ENCODE results near the gene SDK2. TPM values are rescaled to one million over a fixed set of nuclear protein-coding genes. Genes with fewer than 3 reads are reported as not detected.
"Not testable (repeated sequence)": the region's sequence is repeated elsewhere in the genome, so short reads cannot be mapped to it uniquely, and the experiment has no call there.

Gene SDK2
- total RNA-seq, 1 donor from 2014 or later: 3.9 TPM

DNA sequence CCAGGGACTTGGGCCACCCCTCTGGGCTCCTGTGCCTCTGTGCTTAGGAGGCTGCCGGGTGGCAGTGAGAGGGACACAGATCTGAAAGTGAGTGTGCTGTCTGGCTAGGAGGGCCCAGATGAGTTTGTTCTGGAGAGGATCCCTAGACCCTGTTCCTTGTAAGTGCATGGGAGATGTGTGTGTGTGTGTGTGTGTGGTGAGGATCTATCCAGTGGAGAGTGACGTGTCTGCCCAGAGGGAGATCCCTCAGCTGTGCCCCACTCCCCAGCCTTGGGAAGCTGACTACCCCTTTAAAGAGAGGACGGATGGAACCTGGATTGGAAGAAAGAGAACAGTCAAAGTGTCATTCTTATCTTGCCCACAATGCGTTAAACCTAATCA, 306.9 kb downstream of the SDK2 start:
- intact Hi-C loops (cut with micrococcal nuclease): no loop called here

DNA sequence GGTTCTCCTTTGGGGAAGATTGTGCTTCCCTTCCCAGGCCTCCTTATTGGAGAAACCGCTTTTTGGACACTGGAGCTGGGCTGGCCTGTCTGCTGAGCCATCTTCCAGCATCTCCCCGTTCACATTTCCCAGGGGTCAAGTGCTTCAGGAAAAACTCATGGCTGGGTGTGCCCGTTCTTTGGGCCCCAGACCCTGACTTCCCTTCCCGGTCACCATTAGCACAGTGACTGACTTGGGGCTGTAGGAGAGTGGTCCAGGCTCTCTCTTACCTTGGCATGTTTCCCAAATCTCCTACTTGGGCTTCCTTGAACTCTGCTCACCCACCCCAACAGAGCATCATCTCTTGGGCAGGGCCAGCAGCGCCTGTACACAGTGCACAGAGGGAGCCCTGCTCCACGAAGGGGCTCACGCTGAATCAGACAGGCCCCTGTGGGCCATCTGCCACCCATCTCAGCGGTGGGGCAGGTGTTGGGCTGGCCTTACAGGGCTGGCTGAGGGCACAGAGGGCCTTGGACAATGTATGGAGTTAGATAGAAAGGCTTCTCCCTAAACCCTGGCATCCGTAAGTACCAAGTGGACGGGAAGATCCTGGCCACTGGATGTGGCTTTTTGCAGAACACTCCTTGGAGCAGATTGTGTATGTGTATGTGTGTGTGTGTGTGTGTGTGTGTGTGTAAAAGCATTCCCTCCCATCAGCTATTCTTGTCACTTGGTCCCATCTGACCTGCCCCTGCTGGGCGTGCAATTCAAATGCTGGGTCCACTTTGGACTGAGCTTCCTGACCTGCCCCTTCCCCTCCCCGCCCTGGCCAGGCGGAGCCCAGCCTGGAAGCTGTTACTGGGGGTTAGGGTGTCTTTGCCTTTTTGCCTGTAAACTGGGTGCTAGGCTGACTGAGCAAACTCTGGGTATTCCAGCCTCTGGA, 307.6 kb downstream of the SDK2 start:
- intact Hi-C loops (cut with micrococcal nuclease): no loop called here

DNA sequence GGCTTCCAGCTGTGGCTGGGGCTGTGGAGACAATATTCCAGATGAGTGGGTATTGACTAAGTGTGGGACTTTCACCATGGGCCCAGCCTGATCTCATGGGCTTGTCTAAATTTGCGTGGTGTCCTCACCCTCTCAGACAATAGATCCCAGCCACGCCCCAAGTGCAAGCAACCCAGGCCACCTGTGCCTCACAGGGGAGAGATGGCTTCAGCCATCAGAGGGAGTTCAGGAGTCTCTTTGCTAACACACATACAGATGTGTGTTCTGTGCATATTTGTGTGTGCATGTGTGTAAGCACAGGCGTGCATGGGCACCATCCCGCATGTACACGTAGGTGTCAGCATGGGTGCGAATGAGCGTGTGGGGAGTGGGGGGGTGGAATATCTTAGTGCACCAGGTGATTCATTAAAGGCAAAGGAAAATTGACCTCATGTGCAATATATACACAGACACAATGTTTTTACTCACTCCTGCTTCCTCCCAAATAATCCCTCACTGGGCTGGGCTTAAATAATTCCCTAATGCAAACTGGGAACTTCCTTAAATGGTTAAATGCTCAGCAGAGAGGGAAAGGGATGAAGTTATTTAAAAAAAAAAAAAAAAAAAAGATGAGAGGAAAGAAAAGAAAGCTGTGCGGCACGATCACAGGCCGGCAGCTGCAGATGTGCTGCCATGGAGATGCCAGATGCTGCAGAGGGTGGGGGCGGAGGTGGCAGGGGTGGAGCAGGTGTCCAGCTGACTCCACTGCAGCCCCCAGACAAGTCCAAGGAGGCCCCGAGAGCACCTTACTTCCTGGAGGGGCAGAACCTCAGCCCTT, 308.4 kb downstream of the SDK2 start:
- intact Hi-C loops (cut with micrococcal nuclease): no loop called here

DNA sequence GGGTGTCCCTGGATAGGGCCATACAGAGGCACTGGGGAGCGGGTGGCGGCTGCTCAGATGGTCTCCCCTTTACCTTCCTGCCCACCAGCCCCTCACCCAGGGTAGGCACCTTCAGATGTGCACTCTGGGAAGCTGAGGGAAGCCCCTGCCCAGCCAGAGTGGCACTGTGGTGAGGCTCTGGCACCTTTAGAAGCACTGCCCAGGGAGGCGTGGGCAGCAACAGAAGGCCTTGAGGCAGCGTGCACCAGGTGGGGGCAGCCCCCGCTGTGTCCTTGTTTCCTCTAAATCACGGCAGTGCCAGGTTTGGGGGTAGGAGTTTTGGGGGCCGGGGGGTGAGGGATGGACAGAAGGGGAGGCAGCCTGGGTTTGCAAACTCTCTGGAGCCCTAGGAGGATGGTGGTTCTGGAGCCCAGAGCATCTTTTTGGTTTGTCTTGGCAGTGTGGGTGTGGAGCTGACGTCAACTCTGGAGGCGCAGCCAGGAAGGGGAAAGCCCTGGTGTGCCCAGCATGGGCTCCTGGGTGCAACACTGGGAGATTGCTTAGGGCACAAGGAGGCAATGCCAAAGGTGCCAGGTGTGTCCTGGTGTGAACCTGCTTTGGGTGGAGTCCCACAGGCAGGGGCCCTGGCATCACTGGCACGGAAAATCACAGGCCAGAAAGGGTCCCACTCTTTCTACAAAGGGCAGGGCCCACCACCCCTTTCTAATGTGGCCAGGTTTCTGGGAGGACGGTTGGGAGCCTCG, 309.3 kb downstream of the SDK2 start:
- intact Hi-C loops (cut with micrococcal nuclease): no loop called here

DNA sequence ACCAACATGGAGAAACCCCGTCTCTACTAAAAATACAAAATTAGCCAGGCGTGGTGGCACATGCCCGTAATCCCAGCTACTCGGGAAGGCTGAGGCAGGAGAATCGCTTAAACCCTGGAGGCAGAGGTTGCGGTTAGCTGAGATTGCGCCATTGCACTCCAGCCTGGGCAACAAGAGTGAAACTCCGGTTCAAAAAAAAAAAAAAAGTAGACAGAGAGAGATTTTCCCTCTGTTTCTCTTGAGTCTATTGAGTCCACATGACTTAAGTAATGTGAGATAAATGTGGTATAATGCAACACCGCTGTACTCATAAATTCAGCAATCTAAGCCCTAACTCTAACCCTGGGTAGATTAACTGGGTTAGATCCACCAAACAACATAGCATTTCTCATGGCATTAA, 310.8 kb downstream of the SDK2 start:
- intact Hi-C loops (cut with micrococcal nuclease): not testable (repeated sequence)

DNA sequence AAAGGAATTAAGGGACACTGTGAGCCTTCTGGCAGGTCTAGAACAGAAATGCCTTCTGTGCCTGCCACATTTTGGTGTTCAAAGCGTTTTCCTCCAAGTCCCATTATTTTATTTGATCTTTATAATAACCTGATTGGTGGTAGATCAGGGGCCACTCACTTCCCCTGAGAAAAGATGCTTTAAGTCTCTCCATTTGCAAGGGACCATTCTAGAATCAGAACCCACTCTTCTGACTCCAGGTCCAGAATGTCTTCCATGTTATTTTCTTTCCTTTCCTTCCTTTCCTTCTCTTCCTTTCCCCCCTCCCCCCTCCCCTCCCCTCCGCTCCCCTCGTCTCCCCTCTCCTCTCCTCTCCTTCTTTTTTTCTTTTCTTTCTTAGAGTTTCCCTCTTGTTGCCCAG, 313.2 kb downstream of the SDK2 start:
- intact Hi-C loops (cut with micrococcal nuclease): no loop called here

DNA sequence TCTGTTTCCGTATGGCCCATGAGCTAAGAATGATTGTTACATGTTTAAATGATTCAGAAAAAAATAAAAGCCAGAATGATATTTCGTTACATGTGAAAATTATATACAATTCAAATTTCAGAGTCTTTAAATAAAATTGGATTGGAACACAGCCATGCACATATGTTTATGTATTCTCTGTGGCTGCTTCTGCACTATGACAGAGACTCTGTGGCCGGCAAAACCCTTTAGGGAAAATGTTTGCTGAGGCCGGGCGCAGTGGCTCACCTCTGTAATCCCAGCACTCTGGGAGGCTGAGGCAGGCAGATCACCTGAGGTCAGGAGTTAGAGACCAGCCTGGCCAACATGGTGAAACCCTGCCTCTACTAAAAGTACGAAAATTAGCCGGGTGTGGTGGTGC, 316.6 kb downstream of the SDK2 start:
- intact Hi-C loops (cut with micrococcal nuclease): no loop called here

DNA sequence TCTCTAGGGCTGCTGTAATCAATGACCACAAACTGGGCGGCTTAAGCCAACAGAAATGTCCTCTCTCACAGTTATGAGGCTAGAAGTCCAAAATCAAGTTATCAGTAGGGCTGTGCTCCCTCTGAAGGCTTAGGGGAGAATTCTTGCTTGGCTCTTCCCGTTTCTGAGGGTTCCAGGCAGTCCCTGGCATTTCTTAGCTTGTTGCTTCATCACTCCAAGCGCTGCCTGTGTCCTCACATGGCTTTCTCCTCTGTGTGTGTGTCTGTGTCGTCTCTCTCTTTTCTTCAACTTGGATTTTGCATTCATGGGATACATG, 318.8 kb downstream of the SDK2 start:
- intact Hi-C loops (cut with micrococcal nuclease): no loop called here

DNA sequence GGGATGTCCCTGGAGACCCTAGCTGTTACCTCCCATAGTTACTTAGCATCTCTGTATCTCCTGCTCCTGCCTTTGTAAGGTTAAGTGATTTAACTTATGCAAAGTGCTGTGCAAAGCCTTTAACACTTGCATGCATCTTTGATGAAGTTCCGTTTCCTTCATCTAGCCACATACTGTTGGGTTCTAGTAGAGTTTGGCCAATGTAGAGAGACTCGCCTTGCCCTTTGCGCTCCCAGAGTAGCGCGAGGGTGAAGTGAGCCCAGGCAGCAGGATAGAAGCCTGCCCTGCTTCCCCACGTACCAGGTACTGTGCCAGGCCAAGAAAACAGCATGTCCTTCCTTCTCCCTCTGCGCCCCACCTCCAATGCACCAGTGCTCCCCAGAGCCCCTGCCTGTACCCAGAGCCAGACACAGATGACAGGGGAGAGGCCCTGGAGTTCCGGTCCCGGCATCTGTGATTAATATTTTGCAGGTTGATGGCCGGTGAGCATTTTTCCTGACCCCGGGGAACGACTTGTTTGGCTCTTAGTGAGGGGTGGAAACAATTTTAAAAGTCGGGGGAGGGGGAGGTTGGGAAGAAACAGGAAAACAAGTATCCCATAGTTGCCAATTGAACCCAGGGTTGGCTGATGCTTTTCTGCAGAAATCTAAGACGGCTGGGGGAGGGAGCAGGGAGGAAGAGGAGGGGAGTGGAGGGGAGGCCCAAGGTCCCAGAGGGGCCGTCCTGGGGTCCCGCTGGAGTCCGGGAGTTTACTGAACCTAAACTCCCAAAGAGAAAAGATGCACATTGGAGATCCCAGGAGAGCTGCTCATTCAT, 319.3 kb downstream of the SDK2 start:
- intact Hi-C loops (cut with micrococcal nuclease): no loop called here

DNA sequence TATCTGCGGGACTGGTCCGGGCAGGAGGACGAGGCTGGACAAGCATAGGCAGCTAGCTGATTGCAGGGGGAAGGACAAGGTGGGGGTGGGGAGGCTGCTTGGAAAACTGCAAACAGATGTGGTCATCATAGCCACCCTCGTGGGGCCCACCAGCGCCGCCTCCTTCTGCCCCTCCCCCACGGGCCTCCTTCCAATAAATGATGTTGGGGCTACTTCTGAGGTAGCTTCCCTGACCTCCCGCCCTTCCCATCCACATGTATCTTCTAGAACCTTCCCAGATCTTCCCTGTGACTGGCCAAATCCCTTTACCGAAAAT, 320.1 kb downstream of the SDK2 start:
- intact Hi-C loops (cut with micrococcal nuclease): no loop called here

DNA sequence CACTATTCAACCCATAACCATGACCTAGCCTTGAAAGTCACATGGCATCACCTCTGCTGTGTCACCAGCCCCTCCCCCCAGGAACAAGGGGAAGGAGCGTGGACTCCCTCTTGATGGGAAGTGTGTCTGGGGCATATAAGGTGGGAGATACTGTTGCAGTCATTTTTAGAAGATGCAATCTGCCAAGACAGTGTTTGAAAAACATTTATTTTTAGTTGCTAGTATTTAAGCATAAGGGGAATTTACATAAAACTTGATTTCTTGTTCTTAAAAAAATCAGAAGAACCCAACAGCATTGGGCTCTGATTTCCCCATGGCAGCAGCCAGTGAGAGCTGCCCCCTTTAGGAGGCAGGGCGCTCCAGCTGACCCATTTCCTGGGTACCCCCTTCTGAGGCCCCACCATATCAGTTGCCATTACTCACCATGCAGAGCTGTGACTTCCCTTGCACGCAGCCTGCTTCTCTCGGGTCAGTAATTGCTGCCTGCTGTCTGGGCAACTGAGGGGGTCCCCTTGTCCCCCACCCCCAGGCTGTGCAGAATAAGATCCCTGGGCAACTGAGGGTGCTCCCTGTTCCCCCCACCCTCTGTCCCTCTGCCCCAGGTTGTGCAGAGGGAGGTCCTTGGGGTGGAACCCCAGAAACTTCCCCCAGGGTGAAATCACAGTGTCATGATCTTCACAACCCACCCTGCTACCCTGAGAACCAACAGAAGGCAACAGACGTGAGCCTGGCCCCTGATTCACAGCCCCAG, 320.7 kb downstream of the SDK2 start:
- intact Hi-C loops (cut with micrococcal nuclease): no loop called here

DNA sequence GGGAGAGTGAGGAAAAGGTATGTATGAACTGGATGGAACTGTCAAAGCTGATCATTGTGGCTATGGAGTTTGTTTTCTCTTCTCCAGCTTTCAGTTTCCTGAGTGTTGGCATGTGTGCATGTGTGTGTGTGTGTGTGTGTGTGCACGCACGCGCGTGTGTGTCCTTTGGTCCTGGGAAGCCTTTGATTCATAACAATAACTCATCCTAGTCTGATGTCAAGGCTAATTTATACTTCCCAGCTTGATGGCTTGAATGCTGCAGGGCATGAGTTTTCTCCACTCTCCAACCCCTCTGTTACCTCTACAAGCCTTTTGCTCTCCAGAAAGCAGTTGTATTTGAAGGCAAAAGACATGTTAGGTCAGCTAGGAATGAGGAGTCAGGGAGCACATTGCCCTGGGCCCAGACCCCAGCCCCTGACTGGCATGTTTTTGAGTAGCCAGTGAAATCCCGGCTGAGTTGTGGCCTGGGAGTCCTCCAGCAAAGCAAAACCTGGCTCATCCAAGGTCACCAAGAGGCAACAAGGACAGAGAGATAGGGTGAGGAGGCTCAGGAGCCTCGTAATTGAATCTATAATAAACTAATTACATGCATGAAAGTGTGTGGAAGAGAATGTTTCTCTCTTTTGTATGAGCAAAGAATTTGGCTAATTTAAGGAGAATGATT, 323.5 kb downstream of the SDK2 start:
- intact Hi-C loops (cut with micrococcal nuclease): no loop called here

DNA sequence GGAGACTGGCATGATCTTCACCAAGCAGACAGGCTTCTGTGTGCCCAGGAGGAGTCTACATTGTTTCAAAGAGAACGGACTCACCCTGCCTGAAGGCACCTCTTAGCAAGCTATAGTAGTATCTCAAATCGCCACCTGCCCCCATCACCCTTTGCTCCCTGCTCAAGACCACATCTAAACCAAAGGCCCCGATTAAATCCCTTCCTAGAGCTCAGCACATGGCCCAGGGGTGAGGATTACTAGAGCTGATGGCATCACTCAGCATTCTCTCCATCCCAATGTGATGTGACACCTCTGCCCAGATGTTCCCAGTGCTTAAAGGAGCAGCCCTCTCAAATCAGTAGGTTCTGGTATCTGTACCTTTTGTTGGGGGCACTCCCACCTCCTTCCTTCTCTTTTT, 324.5 kb downstream of the SDK2 start:
- intact Hi-C loops (cut with micrococcal nuclease): no loop called here

DNA sequence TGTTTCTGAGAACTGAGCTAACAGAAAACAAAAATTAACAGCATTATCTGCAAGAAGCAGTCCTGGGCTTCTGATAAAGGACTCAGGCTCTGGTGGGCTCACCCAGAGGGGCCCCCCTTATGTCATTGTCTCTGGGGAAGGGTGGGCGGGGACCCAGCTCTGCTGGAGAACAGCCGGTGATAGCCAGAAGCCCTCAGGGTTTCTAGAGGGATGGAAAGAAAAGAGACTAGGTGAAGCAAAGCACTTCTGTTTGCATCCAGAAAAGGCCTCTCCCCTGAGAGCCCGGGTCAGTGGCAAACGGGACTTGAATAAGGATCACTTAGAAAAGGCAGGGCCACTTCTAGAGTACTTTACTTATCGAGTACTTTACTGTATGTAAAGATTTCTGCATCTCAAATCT, 325.4 kb downstream of the SDK2 start:
- intact Hi-C loops (cut with micrococcal nuclease): no loop called here

DNA sequence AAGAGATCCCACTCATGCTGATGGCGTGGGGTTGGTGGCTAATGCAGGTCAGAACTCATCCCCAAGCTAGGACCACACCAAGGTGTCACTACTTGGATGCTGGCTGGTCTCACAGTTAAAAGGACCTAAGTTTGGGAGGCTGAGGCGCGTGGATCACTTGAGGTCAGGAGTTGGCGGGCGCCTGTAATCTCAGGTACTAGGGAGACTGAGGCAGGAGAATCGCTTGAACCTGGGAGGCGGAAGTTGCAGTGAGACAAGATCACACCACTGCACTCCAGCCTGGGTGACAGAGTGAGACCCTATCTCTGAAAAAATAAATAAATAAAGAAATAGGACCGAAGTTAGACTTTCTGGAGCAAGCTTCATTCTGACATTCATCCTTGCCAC, 325.8 kb downstream of the SDK2 start:
- intact Hi-C loops (cut with micrococcal nuclease): no loop called here

DNA sequence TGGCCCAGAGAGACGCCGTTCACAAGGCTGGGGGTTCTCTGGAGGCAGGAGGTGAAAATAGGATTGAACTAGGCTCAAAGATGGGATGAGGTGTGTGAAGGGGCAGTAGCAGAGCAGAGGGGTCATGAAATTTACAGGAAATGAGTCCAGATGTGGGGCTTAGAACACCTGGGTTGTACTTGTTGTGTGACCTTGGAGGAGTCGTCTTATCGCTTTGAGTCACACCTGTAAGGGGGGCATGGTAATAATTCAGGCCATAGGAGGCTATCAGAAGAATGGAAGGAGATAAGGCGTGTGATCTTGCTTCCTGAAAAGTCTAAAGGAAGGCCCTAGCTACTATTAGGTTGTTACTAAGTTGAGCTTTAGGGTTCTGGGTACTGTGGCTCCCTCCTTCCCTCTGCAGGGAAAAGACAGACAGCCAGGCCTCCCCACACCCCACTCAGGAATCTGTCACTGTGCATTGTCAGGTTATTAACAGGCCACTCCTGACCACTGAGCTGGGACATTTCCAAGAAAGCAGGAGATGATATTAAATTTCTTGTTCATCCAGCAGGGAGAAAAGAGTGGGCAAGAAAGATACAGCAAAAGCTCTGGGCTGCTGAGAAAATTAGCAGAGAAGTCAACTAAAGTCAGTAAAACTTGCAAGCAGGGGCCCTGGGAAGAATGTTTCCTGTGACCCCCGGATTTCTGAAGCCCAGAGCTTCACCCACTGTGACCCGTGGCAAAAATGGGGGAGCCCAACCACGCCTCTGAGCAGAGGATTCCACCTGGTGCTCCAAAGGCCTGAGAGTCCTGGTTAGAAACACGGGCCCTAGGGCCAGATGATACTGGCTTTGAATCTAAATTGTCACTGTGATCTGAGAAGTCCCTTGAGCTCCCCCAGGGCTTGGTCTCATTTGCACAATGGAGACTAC, 326.5 kb downstream of the SDK2 start:
- intact Hi-C loops (cut with micrococcal nuclease): no loop called here

DNA sequence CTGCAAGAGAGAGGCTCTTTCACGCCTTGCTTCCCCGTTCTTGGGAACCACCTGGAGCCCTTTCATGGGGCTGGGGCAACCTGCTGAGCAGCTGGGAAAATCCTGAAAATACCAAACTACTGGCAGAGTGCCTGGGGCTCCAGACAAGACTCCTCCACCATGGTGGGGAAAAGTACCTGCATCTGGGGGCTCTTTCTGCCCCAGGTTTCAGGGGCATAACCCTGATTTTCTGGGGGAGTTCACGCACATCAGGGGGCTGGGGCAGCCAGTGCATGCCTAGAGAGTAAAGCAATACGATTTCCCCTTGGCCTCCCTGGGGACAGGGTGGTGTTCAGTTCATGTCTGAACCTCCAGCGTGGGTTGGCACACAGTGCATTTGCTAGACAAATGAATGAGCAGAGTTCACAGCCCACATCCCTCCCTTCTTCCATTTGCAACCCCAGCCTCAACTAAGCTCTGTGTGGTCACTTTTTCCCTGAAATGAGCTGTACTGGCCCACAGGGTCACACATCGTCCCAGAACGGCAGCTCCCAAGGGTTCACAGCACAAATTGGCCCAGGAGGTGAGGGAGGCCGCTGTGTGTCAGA, 327.2 kb downstream of the SDK2 start:
- intact Hi-C loops (cut with micrococcal nuclease): no loop called here

DNA sequence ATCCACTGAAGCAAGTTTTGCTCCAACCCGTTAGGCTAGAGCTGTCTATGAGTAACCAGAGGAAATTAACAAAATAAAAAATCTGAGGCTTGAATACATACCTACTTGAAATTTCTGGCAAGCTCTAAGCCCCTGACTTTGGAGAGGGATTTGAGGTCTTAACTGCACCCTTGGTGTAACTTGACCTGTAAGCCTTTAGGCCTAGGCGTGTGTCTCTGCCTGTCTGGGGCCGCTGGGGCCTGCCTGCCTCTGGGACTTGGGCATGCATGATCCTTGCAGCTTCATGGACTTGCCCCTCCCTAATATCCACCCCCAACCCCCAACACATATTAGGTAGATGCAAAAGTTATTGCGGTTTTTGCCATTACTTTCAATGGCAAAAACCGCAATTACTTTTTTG, 328.8 kb downstream of the SDK2 start:
- intact Hi-C loops (cut with micrococcal nuclease): no loop called here
